Stimulated activated naive CD4-positive, alpha-beta T cell (primary cell): ENCODE measurements around the gene GAP43.

ENCODE experiments used
- DNase-seq, 6 experiments: peaks; one replicate each; lab custom pipeline; 2025; lab: John Stamatoyannopoulos, UW

GAP43 gene, protein sequence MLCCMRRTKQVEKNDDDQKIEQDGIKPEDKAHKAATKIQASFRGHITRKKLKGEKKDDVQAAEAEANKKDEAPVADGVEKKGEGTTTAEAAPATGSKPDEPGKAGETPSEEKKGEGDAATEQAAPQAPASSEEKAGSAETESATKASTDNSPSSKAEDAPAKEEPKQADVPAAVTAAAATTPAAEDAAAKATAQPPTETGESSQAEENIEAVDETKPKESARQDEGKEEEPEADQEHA

DNA sequence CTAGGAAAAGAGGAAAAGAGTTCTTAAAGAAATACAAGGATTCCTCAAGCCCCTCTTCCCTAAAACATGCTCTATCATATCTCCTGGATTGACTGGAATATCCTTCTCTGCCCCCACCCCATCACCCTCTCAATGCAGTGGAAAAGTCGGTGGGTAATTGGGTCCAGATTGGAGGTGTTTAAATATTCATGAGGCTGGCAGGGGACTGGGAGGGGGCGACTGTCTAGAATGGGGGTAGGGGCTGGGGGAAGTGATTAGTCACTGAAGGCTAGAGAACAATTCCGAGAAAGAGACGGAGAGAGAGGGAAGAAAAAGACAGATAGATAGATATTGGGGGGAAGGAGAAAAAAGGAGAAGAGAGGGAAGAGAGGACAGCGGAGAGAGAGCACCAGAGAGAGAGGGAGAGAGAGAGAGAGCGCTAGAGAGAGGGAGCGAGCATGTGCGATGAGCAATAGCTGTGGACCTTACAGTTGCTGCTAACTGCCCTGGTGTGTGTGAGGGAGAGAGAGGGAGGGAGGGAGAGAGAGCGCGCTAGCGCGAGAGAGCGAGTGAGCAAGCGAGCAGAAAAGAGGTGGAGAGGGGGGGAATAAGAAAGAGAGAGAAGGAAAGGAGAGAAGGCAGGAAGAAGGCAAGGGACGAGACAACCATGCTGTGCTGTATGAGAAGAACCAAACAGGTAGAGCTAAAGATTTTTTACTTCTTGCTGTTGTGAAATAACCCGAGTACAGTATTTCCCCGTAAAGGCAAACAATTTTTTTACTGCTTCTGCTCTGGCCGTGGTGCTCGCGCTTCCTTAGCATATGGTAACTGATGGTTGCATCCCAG is at the start of gene GAP43:
GAP43 (plus strand) TSS at position 467 of the 825 bp plus-strand sequence; CDS start at position 647, 180 bp downstream.
- DNase-seq, result no peak

DNA sequence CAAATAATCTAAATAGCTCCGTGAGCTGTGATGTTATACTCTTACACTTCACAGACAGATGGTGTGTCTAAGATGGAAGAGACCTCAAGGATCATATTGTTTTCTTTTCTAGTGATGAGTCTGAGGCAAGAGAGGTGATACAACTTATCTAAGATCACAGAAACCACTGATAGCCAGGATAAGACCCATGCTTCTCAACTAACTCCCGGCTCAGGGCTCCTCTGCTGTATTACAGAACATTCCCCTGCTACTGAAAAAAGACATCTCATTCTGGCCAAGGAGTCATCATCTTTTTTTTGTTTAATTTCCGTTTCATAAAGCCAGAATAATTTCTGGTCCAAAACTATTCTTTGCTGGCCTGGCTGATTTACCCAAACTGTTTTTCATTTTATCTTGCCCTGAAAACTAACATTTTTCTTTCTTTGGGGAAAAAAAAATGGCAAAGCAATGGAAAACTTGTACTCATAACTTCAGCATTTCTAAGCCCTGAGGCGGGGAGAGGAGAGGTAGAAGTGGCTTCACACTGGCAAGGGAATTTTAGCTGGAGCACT is 46.9 kb upstream of the GAP43 start:
- DNase-seq, result no peak

DNA sequence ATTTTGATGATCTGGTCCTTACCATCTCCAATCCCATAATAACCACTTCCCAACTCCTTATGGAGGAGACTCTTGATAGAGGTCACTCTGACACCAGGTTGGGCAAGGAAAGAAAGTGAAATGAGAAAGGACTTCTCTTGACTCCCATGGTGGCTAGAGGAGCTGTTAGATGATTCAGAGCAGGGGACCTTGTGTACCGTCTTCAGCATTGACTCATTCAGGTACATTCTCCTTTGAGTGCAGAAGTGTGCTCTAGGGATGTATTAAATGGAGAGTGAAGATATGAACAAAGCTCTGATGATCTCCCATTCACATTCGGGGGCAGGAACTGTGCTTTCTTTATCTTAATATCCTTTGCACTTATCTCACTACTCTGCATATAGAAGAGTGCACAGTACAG is 46.3 kb upstream of the GAP43 start:
- DNase-seq, result no peak

DNA sequence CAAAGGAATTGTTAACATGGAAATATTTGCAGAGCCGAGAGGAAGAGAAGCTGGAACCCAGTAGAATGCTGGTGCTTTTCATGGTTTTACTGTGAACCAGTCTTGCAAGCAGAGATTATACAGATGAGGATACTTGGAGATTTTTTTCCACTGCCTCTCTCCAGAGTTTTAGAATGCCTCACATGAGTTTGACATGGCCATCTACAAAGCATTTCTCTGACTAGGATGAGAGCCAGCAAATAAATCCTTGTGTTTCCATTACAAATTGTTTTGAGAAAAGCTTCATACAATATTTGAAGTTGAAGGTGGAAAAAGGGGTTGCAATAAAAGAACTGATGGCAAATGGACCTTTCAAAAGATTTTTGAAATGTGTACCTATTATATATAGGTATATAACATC is 45.0 kb upstream of the GAP43 start:
- no peak for DNase-seq

DNA sequence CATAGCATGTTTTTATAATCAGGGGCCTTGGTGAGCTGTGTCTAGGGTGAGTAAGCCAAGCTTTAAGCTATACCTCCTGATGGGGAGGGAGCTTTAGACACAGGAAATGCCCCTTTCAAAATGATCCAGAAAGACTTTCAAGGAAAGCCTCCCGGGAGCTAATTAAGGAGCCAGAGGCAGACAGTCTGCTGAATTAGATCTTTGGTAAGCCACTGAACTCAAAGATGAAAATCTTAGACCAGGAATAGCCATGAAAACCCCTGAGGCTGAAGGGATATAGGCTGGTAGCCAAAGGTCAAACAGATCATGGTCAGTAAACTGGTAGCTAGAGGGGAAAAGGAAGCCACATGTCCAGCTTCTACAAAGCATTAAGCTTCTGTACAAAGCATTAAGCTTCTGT is 42.7 kb upstream of the GAP43 start:
- DNase-seq, result no peak

DNA sequence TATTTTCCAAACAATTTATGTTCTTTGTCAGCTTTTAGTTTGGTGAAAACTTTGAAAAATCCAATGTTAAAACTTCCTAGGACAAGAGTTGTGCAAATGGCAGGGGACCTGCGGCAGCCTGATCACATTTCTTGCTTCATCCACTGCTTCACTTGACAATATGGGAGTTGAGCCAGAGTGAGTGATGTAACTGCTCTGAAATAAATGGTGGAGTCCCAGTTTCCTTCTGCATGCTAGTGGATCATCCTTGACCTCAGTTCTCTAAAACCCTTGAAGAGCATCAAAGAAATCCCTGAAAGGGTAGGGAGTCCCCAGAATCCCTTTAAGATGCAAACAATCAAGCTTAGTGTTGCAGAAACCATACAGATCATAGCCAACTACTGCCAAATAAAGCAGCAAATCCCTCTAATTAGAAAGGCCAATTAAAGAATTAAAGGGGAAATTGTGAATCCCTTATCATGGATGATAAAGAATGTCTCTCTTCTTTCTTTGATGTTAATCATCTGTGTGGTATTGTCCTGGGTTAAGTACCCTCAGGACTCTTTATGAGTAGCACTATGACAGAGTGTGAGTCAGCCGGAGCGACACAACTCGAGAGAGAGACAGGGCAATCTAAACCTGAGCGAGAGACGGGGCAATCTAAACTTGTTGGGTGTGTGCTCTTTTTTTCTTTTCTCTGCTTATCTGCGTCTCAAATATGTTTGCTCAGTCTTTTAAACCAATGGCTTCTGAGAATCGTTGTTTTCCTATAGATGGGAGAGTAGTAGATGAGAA is 41.8 kb upstream of the GAP43 start:
- DNase-seq, result no peak

DNA sequence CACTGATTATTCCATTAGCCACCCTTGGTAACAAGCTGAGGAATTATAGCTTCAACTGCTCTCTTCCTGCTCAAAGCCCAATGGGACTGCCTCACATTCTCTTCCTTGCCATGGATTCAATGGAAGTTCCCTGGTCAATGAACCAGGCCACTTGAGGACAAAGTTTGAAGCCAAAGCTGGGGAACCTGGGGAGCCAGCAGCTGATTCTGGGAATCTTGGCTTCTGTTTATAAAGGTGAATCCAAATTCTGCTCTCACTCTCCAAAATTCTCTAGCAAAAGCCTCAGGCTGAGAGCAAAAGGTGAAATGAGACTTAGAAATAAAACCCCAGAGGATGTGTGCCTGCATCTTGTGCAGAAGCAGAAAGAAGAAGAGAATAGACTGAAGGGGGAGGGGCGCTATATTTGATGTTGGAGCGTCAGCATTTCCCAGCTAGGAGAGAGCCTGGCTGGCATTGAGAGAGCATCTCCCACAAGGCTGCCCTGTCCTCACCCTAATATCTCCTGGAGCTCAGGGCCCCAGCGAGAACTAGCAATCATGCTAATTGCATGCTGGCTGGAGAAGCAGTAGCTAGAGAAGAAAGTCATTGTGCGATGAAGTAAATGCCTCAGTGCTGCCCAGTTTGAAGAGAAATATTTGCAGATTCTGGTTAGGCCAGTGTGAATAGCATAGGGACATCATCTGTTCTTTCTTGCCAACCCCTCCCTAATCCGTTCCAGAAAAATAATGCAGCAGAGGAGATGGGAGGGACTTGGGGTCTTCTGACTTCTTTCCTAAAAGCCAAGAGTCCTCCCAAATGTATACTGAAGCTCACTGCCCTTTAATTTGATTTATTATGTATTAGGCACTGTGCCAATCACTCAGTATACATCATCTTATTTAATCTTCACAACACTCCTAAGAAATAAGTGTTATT is 34.9 kb upstream of the GAP43 start:
- no peak for DNase-seq

DNA sequence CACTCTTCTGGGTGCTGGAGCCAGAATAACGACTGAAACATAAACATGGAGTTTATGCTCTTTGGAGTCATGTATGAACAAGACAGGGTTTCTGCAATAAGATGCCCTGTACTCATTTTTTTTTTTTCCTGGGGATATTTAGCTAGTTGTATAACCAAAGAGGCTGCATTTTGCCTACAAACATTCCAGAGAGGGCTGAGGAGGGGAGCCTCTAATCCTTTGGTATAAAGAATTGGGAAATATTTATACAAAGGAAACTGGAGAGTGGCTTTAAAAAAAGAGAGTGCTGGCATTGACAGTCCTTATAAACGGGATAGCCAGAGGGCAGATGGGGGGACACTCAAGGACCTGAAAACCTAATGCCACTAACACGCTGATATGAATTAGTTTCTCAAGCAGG is 32.4 kb upstream of the GAP43 start:
- no peak for DNase-seq

DNA sequence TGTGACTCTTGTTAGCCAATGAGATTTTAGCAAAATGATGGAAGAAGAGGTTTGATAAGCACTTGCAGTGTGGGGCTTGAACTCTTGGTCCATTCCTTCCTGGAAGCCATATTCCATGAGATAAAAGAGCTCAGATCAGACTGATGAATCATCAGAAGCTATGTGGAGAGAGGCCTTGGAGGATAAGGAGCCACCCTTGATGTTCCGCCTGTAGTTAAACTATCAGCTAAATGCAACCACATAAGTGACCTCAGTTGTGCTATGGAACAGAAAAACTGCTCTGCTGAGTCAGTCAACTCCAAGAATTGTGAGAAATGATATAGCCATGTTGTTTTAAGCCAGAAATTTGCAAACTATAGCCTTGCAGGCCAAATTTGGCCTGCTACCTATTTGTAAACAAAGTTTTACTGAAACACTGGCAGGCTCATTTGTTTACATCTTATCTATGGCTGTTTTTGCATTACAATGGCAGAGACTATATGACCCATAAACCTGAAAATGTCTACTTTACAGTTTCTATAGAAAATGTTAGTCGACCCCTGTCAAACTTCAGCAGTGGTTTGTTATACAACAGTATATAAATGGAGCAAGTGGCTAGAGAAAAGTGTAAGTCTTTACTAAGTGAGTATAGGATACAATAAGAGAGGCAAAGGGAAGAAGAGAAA is 27.6 kb upstream of the GAP43 start:
- DNase-seq, result no peak

DNA sequence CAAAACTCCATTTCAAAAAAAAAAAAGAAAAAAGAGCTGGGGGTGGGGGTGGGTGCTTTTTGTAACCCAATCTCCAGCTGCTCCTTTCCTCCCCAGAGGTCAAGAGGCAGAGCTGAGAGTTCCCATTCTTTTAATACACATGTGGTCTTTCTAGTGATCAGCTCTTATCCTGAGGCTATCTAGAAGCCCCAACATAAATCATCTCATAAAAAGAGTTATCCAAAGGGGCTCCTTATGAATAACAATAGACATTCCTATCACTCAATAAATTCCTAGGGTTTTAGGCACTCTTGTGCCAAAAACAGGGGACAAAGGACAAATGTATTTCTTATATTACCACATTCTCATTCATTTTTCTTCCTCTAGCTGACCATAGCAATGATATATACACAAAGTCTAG is 25.1 kb upstream of the GAP43 start:
- no peak for DNase-seq

DNA sequence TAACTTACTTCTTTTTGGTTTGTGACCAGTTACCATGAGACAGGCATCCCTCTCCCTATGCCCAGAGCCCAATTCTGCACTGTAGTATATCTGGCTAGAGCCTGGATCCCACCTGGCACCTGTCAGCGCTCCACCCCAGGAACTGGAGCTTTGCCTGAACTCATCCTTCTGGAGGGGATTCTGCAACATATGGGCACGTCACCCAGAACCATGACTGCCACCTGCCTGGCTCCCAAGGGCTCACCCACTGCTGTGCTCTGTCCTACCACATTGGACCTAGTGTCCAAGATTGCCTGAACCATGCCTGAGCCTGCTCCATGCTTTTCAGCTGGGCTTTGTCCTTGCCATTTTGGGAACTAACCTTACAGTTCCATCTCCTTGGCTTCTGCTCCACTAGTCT is 21.1 kb upstream of the GAP43 start:
- DNase-seq, result no peak

DNA sequence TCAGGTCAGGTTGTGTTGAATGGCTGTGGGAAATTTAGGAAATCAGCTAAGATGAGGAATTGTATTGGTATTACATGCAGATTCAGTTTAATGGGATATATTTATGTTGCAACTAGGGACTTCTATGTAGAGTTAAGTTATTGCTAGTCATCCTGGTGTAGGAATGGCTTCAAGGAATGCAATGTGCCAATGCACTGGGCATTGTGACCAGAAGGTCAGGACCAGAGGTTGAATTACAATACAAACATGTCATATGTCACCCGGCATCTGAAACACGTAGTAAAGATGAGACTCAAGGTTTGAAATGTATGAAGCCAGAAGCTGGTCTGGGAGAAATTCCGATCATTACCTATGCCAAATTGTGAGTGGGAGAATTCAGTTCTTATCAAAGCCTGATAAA is 11.7 kb upstream of the GAP43 start:
- DNase-seq, result no peak

DNA sequence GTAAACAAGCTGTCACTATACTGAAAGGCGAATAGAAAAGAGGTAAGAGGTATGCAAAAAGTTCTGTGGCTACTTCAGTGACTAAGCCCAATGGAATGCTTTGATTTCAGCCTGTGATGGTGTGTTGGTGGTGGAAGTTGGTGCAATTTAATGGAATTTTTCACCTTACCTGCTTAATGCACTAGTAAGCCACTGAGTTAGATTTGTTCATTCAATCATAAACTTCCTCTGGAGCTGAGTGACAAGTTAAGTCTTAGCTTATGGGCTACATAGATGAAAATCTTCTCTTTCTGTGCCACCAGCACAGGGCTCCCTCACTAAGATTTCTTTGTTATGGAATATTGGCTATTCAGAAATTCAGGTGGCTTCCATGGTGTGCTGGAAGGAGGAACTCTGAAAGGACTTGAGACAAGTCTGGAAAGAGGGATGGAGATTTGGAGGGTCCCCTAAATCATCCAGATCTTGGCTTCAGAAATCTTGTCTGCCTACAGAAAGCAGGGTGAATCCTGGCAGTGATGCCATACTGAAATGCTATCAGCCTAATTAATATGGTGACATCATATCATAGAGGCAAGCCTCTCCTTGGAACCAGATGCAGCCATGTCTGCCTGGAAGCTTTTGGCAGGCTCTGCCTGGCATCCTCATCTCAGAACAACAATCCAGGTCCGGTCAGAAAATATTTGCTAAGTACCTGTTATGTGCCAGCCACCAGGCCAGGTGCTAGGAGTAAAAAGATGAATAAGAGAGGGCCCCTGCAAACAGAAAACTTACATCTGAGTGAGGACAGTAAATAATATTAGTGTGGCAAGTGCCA is 8.1 kb upstream of the GAP43 start:
- no peak for DNase-seq

DNA sequence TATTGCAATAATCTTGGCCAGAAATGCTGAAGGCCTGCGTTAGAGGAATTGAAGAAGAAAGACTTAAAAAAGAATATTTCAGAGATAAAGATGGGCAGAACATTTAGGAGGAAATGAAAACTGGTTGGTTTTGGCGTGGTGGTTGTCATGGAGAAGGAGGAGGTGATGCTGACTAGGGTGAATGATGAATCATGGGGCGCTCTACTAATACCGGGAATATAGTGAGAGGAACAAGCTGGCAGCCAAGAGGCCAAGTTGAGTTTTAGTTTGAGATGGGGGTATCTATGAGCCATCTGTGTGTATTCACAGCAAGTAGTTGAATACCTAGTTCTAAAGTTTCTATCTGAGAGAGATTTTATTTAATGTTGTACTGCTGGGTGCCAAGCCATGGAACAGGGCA is 6.8 kb upstream of the GAP43 start:
- DNase-seq, result no peak

DNA sequence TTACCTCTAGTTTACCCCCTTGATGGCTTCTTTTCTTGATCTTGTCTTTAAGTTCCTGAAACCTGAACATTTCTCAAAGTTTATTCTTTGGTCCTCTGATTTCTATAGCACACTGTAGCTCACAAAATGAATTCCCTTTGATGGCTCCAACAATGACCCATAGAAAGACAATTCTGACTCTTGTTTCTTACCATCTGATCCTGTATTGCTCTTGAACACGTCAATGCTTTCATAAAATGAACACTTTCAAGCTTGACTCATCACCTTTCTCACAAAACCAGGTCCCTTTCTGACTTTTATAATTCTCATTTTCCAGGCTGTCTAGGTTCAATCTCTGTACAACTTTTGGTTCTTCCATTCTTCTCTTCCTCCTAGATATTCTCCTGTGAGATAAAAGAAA is 5.7 kb upstream of the GAP43 start:
- DNase-seq, result no peak

DNA sequence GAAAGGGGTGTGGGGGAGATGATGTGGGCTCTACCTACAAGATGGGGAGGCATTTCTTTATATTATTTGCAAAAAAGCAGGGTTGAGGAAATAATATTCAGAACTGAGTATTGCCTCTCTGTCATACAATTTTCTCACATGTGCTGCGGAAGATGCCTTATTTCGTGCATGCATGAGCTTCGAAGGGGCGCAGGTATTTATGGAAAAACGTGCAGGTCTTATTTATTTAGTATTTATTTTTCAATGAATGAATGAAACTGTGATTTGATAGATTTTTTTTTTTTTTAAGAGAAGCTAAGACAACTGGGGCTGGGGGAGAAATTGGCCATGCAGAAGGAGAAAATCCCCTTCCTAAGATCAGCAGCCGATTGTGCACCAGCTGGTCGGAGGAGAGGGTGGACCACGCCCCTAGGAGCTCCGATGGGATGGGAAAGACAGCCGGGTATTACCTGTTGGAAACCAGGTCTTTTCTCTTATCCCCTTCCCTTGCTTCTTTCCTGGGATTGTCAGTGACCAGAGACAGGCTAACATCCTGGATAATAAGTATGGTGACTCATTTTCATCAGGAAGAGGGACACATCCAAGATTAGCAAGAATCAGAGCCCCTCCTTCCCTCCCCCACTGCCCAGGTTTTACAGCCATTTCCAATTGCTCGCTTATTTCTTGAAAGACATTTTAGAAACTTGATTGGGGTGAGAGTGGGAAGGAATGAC is 875 bp downstream of the GAP43 start:
- DNase-seq, result no peak

DNA sequence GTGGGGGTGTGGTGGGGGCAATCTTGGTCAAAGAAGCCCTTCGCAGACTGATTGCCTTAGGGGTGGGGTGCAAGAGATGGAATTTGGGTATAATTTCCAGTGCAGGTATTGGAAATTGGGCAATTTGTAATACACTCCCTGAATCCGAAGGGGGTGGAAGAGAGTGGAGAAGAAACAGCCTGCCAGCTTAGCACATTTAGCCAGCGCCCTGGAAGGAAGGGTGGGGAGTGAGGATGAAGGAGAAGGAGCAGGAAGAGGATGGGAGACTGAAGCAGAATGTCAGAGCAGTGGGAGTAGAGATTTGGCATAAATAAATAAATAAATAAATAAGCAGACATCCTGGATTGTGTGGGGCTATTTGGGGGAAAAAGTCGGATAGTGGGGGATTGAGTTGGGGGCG is 1.6 kb downstream of the GAP43 start:
- no peak for DNase-seq

DNA sequence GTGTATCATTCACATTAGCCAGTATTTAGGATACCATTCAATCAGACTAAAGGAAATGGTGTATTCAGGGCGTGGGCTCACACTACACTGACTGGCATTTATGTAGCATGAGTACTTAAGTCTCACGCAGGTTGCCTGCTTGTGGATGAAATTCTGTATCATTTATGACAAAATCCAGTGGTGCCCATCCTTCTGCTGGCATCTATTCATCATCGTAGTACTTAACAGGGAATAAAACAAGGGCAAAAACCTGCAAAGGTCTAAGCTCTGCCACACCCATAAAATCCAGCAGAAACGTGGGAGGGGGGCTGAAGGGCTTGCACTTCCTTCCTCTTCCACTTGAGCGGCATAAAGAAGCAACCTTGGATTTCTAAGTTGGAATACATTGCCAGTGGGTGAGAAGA is 2.7 kb downstream of the GAP43 start:
- DNase-seq, result no peak

DNA sequence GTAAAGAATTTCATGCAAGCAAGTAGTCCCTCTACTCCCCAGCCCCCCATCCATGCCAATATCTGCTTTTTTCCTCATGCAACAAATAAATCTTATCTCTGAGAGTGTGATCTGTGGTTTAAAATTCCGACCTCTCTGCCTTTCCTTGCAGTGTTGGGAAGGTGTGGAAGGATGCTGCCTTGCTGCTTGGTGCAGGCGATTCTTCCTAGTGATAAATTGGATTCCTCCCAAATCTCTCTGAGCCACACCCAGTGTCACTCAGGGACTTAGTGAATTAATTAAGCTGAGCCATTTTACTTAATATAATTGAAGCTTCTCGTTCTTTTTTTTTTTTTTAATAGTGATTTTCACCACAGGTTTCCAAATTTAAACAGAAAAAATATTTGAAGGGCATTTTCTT is 3.4 kb downstream of the GAP43 start:
- no peak for DNase-seq
